HepG2 (cell line): ENCODE measurements around the gene ACSM6.

ENCODE experiments used
- AFF4 ChIP-seq: sonication (generic); formaldehyde crosslinking; IDR thresholded peaks from 2 replicates; pipeline ENCODE4 v1.4.0; 2020; ENCODE audit warnings: missing genetic modification reagents
- CBFB ChIP-seq: sonication (generic); formaldehyde crosslinking; IDR thresholded peaks from 2 replicates; pipeline ENCODE4 v1.4.0; 2020; ENCODE audit warnings: missing genetic modification reagents
- CTCF ChIP-seq: sonication (generic); formaldehyde crosslinking; IDR thresholded peaks from 2 replicates; pipeline ENCODE4 v1.5.0; 2020; ENCODE audit warnings: mild to moderate bottlenecking, missing genetic modification reagents, moderate library complexity
- NFYB ChIP-seq: sonication (generic); formaldehyde crosslinking; IDR thresholded peaks from 2 replicates; pipeline ENCODE4 v1.4.0; 2020; ENCODE audit warnings: missing genetic modification reagents
- TCF12 ChIP-seq, 2 experiments: fragments of 450-650 bp in 1 of 2; sonication (generic) in 1 of 2; formaldehyde crosslinking in 1 of 2; IDR thresholded peaks; 2 replicates each; pipeline versions ENCODE4 v1.6.1 to v1.8.0; 2017 to 2022; ENCODE audit warnings: antibody characterized with exemption in 1 of 2, mild to moderate bottlenecking in 1 of 2, missing genetic modification reagents in 1 of 2, moderate library complexity in 1 of 2
- ZNF354B ChIP-seq: sonication (generic); formaldehyde crosslinking; IDR thresholded peaks from 2 replicates; pipeline ENCODE4 v1.8.0; 2022; ENCODE audit warnings: mild to moderate bottlenecking, missing genetic modification reagents
- ZNF784 ChIP-seq: sonication (generic); formaldehyde crosslinking; IDR thresholded peaks from 2 replicates; pipeline ENCODE4 v1.5.1; 2020; ENCODE audit warnings: missing genetic modification reagents, mild to moderate bottlenecking, borderline replicate concordance
- TF ChIP-seq, protein P1 (sequence below): sonication (generic); formaldehyde crosslinking; IDR thresholded peaks from 2 replicates; pipeline ENCODE4 v1.4.0; 2020; ENCODE audit warnings: mild to moderate bottlenecking, missing genetic modification reagents
- TF ChIP-seq, protein P2 (sequence below): sonication (generic); formaldehyde crosslinking; IDR thresholded peaks from 2 replicates; pipeline ENCODE4 v1.9.0; 2022; ENCODE audit warnings: missing genetic modification reagents, mild to moderate bottlenecking, borderline replicate concordance

DNA sequence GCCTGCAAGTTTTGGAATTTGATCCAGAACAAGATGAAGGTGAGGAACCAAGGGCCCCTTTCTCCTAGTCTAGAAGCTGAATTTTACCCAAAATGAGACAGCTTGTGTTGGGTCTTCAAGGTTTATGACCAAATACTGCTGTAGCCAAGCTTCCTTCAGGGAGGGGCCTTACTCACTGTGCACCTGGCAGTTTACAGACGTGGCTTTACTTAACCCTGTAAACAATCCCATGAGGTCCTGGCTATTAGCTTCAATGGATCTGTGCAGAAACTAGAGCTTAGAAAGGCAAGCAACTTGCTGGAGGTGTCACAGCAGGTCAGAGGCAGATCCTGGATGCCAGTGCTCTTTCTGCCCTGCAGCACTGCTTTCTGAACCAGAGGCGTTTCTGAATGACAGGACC, 50.1 kb downstream of the ACSM6 start:
- TF ChIP-seq, protein P1, sequence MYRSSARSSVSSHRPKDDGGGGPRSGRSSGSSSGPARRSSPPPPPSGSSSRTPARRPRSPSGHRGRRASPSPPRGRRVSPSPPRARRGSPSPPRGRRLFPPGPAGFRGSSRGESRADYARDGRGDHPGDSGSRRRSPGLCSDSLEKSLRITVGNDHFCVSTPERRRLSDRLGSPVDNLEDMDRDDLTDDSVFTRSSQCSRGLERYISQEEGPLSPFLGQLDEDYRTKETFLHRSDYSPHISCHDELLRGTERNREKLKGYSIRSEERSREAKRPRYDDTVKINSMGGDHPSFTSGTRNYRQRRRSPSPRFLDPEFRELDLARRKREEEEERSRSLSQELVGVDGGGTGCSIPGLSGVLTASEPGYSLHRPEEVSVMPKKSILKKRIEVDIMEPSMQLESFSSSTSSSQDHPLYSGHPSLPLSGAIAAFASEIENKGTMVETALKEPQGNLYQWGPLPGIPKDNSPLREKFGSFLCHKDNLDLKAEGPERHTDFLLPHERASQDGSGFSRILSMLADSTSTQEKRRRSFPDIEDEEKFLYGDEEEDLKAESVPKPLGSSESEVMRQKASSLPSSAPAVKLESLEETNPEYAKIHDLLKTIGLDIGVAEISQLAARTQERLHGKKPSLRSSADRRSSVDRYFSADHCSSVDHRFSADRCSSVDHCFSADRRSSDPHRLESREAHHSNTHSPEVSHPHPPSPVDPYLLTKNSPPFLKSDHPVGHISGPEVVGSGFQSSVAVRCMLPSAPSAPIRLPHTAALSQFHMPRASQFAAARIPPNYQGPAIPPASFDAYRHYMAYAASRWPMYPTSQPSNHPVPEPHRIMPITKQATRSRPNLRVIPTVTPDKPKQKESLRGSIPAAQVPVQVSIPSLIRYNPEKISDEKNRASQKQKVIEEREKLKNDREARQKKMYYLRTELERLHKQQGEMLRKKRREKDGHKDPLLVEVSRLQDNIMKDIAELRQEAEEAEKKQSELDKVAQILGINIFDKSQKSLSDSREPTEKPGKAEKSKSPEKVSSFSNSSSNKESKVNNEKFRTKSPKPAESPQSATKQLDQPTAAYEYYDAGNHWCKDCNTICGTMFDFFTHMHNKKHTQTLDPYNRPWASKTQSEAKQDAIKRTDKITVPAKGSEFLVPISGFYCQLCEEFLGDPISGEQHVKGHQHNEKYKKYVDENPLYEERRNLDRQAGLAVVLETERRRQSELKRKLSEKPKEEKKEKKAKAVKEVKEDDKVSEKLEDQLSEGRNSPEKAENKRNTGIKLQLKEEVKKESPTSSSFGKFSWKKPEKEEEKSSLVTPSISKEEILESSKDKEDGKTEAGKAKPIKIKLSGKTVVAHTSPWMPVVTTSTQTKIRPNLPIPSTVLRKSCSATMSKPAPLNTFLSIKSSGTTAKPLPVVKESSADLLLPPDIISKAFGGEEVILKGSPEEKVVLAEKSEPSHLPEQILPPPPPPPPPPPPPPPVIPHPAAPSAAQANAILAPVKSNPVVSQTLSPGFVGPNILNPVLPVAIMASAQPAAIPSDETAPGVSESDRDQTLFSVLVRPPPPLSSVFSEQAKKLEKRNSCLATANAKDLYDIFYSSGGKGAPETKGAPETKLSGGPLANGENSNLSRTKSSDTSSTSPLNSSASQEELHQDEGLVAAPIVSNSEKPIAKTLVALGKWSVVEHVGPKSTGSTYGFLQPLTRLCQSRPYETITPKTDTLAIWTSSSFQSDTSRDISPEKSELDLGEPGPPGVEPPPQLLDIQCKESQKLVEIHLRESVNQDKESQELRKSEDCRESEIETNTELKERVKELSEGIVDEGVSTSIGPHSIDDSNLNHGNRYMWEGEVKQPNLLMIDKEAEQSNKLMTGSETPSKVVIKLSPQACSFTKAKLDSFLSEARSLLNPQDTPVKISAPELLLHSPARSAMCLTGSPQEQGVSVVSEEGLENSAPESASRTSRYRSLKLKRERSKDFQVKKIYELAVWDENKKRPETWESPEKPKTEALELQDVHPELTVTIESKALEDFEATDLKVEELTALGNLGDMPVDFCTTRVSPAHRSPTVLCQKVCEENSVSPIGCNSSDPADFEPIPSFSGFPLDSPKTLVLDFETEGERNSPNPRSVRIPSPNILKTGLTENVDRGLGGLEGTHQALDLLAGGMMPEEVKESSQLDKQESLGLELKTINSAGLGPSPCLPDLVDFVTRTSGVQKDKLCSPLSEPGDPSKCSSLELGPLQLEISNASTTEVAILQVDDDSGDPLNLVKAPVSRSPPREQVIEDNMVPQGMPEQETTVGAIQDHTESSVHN = no peak
- TF ChIP-seq CBFB (no peak), CTCF (CRISPR knock-in tag) (no peak), ZNF354B (no peak), TCF12 (IDR thresholded peaks at IDR 0.05) (no peak), TCF12 (CRISPR knock-in tag; IDR thresholded peaks at IDR 0.05) (no peak), NFYB (CRISPR knock-in tag) (no peak), AFF4 (CRISPR knock-in tag) (no peak), ZNF784 (no peak)
- TF ChIP-seq, protein P2, sequence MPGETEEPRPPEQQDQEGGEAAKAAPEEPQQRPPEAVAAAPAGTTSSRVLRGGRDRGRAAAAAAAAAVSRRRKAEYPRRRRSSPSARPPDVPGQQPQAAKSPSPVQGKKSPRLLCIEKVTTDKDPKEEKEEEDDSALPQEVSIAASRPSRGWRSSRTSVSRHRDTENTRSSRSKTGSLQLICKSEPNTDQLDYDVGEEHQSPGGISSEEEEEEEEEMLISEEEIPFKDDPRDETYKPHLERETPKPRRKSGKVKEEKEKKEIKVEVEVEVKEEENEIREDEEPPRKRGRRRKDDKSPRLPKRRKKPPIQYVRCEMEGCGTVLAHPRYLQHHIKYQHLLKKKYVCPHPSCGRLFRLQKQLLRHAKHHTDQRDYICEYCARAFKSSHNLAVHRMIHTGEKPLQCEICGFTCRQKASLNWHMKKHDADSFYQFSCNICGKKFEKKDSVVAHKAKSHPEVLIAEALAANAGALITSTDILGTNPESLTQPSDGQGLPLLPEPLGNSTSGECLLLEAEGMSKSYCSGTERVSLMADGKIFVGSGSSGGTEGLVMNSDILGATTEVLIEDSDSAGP (CRISPR knock-in tag) = no peak
